ENCODE measurements around the gene ARF3. TPM values are rescaled to one million over a fixed set of nuclear protein-coding genes. Genes with fewer than 3 reads are reported as not detected.

The ARF3 gene
- total and polyA plus RNA-seq, 2 donors (not counting 3 experiments of a cell fraction or from before 2014, with no cell fraction given) = 149 to 172 TPM

GRCh38 chr12:48894271-48894670 is 63.0 kb downstream of the ARF3 start:
- no peak for FAIRE-seq
- H3K9me1 ChIP-seq (replicated peaks; ENCODE audit: control insufficient read depth, extremely low read depth, insufficient read depth, low read length) = no peaks in the 10 kb centered on the region
- no TSS peak for BruUV-seq (replicated peaks)
- H3K4me3 ChIP-seq (replicated peaks in 1 of 3; ENCODE audit: insufficient read depth in 1 of 3, low read depth in 1 of 3, low read length in 3 of 3) = no peak overlapping the region
- H3K4me1 ChIP-seq (ENCODE audit: control insufficient read depth, extremely low read depth, insufficient read depth, low read length) = no peaks in the 10 kb centered on the region
- no peaks in the 10 kb centered on the region for H3K36me3 ChIP-seq (ENCODE audit: control insufficient read depth in 2 of 2, extremely low read depth in 1 of 2, insufficient read depth in 2 of 2, low read length in 2 of 2)
- no peak overlapping the region for H3K27ac ChIP-seq (ENCODE audit: insufficient read depth, low read depth, low read length)
- H4K20me1 ChIP-seq (replicated peaks; ENCODE audit: control insufficient read depth, extremely low read depth, insufficient read depth, low read length) = no peaks in the 10 kb centered on the region
- TF ChIP-seq EZH2 (IDR thresholded peaks at IDR 0.05; ENCODE audit: borderline replicate concordance, low read depth, low read length, severe bottlenecking) (no peak), POLR2A (IDR thresholded peaks at IDR 0.05; ENCODE audit: low read depth, low read length) (no peak), MAX (IDR thresholded peaks at IDR 0.05; ENCODE audit: insufficient read depth, insufficient read length) (no peak), CTCF (IDR thresholded peaks at IDR 0.05; ENCODE audit: extremely low read depth in 1 of 2, insufficient read depth in 1 of 2, low read depth in 1 of 2, low read length in 2 of 2) (no peak), GATA2 (IDR thresholded peaks at IDR 0.05; ENCODE audit: insufficient read depth, insufficient read length, low read depth, low read length) (no peak), FOS (IDR thresholded peaks at IDR 0.05; ENCODE audit: borderline replicate concordance, insufficient read depth, low read length) (no peak), JUN (IDR thresholded peaks at IDR 0.05; ENCODE audit: borderline replicate concordance, insufficient read depth, insufficient read length, low read depth) (no peak), MYC (IDR thresholded peaks at IDR 0.05; ENCODE audit: low read depth, low read length) (no peak), POLR2AphosphoS5 (IDR thresholded peaks at IDR 0.05; ENCODE audit: insufficient read depth, low read depth, low read length) (no peak)
- no peaks in the 10 kb centered on the region for H3K79me2 ChIP-seq (ENCODE audit: control insufficient read depth, insufficient read depth, low read length)
- DNase-seq (ENCODE audit: low read depth, low spot score) = no peak
- no peak overlapping the region for H3K4me2 ChIP-seq (ENCODE audit: insufficient read depth, low read length)
- dilution Hi-C loops (cut with MboI; ENCODE audit: extremely low pct_ligation_motif_present, low sequenced_read_pairs) = no loop called here
- intact Hi-C loops (cut with micrococcal nuclease) = no loop called here
- H3K9ac ChIP-seq (replicated peaks; ENCODE audit: extremely low read depth, insufficient read depth, low read length) = no peak overlapping the region
- no peaks in the 10 kb centered on the region for H3K9me3 ChIP-seq (replicated peaks; ENCODE audit: control insufficient read depth, insufficient read depth, low read length)
- ChIA-PET POLR2A (no interaction called here), CTCF (interaction anchor here (0.6 to 3.1 kb wide), 6 partner anchors 10 to 42 kb away, joined by 3 to 39 read pairs (median 3); partner anchors contain the start of gene DDX23)
- H2AFZ ChIP-seq (ENCODE audit: low read depth, low read length) = no peak overlapping the region
- H3K27me3 ChIP-seq (ENCODE audit: control insufficient read depth in 2 of 2, insufficient read depth in 2 of 2, low read length in 2 of 2) = peaks cover 5 to 7% of the 10 kb centered on the region in 2 experiments

Measured in endothelial cell of umbilical vein (primary cell).